GM12892 (cell line): ENCODE results near the gene SH3RF3.

Experiments used
- POLR2A ChIP-seq: IDR thresholded peaks from 2 replicates; pipeline ENCODE4 v1.6.1; 2011; ENCODE audit warnings: low read depth, low read length, control low read depth
- POLR2AphosphoS5 ChIP-seq: IDR thresholded peaks from 2 replicates; pipeline ENCODE4 v1.6.1; 2011; ENCODE audit warnings: low read depth, low read length, control low read depth
- TAF1 ChIP-seq: IDR thresholded peaks from 2 replicates; pipeline ENCODE4 v1.6.1; 2011; ENCODE audit warnings: low read depth, mild to moderate bottlenecking, control low read depth, low read length, borderline replicate concordance

DNA sequence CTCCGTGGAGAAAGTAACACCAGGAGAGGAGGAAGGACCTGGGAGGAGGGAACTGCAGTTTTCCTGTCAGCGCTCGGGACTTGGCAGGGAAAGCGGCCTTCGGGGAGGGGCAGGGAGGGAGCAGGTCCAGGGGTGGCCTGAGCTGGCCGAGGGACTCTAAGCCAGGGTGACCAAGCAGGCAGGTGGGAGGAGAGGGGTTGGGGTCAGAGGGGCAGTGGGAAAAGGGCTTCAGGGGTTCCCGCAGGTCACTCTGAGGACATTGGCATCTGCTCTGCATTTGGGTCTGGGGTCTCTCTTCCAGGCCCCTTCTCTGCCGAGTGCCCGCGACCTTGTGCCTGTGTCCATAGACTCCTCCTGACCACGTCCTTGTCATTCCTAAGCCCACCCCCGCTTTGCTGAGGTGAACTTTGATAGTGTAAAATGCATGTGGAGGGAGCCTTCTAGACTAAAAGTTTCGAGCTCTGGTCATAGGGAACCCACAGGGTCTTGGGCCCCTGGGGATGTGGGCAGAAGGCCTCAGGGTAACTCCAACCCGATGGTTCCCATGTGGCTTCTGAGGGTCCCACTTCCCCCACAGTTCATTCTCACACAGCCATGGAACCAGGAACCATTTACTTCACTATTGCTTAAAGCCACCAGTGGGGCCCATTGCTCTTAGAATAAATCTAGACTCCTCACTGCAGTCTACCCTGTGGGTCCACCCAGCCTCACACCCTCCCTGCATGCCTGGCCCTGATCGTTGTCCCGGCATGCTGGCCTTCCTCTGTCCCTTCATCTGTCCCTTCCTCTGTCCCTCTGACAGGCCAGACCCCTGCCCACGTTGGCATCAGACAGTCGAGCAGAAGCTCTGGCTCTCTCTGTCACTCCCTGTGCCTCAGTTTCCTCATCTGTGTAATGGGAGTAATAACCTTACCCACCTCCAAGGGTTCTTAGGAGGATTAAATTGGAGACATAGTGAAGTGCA, 255.6 kb downstream of the SH3RF3 start:
- TF ChIP-seq POLR2AphosphoS5 (no peak), POLR2A (no peak), TAF1 (no peak)
